GM21619 (cell line): ENCODE data around the gene FGF2.
"Not testable (repeated sequence)": the region's sequence is repeated elsewhere in the genome, so short reads cannot be mapped to it uniquely, and the experiment has no call there.

Experiments
- ATAC-seq: cut with Tn5 transposase; IDR thresholded peaks from one replicate; pipeline ENCODE4 v1.9.1; 2021; ENCODE audit not compliant: unreplicated experiment

The FGF2 gene

DNA sequence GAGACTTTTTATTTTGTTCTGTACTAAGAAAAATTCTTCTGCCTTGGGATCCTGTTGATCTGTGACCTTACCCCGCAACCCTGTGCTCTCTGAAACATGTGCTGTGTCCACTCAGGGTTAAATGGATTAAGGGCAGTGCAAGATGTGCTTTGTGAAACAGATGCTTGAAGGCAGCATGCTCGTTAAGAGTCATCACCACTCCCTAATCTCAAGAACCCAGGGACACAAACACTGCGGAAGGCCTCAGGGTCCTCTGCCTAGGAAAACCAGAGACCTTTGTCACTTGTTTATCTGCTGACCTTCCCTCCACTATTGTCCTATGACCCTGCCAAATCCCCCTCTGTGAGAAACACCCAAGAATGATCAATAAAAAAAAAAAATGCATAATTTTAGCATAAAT is 13.8 kb upstream of the FGF2 start:
- not testable (repeated sequence) for ATAC-seq

DNA sequence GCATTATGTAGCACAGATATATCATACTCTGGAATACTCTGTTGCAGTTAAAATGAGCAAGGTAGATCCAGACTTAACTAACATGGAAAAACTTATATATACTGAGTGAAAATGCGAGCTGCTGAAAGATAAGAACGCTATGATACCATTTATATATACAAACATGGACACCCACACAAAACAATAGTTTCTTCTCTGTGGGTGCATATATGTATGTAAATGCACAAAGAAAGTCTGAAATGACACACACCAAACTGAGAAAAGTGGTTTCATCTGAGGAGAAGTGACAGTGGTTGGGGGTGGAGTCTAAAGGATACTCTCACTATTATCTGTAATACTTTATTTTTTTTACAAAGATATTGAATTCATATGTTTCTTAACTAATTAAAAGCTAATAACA is 12.2 kb upstream of the FGF2 start:
- peak; percentile 98 for ATAC-seq

DNA sequence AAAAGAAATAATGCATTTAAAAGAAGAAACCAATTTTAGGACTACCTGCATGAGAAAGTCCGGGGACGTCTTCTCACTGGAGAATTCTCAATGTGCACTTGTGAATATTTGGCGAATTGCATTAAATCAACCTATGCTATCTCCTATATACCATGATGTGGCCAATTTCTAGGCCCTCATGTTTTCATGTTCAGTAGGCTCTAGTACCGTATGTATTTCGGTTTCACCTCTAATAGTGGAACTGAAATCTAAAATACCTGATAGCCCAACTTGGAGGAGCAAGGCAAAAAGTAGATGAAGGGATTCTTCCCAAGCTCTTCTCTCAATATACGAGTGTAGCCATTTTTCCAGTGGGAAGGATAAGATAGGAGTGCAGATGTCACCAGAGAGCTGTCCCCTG is 11.4 kb upstream of the FGF2 start:
- ATAC-seq: no peak

DNA sequence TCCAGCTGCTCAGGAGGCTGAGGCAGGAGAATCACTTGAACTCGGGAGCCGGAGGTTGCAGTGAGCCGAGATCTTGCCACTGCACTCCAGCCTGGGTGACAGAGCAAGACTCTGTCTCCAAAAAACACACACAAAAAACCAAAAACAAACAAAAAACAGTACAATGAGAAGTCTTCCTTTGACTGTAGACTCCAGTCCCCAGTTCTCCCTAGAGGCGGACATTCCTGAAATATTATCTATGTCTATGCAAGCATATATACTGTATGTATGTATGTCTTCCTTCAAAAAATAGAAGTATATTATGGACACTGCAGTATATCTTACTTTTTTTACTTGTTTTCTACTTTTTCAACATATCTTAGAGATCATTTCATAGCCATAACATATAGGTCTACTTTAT is 10.2 kb upstream of the FGF2 start:
- no peak for ATAC-seq

DNA sequence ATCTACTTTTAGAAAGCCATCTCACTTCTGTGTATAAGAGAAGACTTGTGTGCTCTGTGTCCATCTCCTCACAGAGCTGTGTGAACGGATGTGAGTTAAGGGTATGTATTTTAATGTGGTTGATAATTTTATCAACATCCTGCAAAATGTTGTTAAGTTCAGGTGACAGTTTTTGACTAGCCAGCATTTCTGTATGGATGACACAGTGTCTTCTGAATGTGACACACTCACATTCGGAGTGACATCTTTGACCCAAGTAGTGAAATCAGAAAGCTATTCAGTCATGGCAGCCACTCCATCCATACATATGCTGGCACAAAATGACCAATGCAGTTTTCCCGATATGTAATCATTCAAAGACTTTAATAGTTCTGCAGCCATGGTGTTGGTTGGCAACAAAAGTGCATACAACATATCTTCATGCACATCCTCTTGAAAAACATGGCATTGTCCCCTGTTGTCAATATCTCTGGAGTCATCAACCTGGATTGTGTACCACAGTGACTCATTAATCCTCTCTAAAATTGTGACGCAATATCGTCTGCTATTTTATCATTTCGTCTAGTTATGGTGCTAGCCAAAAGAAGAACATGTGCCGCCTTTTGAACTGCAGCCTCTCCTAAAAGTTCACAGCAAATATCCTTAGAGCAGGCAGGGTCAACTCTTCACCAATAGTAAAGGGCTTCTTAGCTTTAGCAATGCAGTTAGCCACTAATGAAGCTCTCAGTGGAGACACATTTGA is 6.8 kb upstream of the FGF2 start:
- ATAC-seq: no peak

DNA sequence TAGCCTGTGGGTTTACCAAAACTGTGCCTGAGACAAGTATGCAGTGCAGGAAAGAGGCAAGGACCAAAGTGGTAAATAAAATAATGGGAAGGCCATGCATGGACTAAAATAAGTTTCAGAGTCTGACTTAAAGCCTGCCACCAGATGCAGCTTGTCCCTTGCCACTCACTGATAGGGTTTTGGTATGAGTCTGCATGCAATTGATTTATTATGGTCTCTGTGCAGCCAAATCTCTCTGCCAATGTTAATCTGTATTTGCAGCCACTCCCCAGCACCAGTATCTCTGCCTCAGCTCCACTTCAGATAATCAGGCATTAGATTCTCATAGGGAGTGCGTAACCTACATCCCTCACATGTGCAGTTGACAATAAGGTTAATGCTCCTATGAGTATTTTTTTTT is 5.5 kb upstream of the FGF2 start:
- no peak for ATAC-seq

DNA sequence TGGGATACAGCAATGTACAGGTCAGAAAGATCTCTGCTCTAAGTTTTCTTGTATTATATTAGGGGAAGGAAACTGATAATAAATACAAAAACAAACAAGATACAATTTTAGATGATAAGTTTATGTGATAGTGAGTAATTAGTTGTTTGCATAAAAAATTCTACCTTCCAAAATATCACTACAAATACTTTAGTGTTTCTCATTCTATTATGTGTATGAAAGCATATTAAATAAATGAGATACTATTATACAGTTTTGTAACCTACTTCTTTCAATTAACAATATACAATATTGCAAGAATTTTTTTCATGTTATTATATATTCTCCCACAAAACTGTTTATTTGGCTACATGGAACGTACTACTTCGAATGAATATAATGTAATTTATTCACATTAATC is 4.2 kb upstream of the FGF2 start:
- ATAC-seq: no peak

DNA sequence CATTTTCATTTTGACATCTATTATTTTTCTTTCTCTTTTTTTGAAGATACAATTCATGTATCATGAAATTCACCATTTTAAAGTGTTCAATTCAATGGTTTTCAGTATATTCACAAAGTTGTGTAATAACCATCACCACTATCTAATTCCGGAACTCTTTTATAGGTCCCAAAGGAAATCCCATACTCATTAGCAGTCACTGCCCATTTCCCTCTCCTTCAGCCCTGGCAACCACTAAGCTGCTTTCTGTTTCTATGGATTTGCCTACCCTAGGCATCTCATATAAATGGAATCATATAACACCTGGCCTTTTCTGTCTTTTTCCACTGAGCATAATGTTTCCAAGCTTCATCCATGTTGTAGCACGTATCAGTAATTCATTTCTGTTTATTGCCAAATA is 3.2 kb upstream of the FGF2 start:
- ATAC-seq: no peak

DNA sequence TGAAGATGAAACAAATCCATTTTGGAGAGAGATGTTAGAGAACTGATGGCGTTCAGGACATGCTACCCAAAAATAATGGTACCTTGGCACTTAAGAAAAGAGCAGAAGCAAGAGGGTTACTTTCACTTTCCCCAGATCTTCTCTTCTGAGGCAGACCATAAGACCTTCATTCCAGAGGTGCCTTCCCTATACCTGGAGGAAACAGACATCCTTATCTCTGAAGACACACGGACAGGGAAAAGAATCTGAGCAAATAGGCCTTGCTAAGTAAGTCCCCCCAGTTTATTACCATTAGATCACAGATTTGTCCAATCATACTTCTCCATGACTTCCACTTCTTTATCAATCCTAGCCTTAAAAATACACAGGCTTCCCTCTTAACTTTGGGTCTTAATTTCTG is 2.0 kb upstream of the FGF2 start:
- ATAC-seq: no peak

DNA sequence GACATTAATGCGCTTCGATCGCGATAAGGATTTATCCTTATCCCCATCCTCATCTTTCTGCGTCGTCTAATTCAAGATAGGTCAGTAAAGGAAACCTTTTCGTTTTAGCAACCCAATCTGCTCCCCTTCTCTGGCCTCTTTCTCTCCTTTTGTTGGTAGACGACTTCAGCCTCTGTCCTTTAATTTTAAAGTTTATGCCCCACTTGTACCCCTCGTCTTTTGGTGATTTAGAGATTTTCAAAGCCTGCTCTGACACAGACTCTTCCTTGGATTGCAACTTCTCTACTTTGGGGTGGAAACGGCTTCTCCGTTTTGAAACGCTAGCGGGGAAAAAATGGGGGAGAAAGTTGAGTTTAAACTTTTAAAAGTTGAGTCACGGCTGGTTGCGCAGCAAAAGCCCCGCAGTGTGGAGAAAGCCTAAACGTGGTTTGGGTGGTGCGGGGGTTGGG is 528 bp upstream of the FGF2 start:
- no peak for ATAC-seq

DNA sequence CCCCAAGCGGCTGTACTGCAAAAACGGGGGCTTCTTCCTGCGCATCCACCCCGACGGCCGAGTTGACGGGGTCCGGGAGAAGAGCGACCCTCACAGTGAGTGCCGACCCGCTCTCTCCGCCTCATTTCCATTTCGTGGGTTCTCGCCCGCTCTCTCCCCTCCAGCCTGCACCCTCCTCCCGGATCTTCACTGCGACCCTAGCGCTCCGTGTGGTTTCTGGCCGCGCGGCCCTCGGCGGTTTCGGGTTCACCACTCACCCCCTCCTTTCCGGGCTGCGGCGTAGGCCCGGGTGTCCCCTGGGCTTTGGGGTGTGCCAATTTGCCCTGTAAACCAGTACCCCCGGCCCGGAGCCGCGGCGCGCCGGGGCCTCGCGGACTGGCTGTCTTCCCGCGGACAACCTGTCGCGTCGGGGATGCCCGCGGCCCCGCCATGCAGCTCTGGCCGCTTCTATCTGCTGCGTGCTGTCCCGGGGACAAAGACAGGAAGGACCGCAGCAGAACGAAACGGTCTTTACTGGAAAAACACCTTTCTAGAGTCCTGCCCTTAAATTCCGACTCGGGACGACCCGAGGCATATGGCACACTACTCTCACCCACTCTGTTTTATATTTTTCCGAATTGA is 737 bp downstream of the FGF2 start:
- peak; percentile 44 for ATAC-seq

DNA sequence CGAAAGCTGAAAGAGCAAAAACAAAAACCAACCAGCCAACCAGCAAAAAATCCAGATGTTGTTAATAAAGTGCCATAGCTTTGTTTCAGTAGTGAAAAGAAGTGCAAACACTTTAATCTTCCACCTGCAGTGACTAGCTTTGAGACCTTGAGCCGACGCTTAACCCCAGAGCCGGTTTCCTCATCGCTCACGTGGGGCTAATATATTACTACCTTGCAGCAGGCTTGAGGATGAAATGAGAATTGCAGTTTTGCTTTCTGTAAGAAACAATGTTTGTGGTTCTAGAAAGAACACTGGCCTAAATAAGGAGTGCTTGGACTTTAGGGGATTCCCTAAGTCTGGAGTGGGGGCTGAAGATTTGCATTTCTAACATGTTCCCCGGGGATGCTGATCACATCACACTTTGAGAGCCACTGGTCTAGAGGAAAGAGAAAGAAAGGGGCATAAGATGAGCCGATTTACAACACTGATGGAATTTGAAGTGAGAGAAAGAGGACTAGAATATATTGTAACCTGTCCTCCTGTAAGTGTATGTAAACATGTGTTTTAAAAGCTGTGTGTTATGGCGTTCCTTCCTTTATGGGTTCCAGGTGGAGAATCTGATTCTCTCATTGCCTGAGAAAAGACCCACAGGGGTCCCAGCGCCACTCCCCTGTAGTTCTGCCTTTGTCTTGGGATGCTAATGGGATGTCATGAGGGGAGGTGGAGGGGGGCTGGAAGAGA is 1.4 kb downstream of the FGF2 start:
- ATAC-seq: peak; percentile 87

DNA sequence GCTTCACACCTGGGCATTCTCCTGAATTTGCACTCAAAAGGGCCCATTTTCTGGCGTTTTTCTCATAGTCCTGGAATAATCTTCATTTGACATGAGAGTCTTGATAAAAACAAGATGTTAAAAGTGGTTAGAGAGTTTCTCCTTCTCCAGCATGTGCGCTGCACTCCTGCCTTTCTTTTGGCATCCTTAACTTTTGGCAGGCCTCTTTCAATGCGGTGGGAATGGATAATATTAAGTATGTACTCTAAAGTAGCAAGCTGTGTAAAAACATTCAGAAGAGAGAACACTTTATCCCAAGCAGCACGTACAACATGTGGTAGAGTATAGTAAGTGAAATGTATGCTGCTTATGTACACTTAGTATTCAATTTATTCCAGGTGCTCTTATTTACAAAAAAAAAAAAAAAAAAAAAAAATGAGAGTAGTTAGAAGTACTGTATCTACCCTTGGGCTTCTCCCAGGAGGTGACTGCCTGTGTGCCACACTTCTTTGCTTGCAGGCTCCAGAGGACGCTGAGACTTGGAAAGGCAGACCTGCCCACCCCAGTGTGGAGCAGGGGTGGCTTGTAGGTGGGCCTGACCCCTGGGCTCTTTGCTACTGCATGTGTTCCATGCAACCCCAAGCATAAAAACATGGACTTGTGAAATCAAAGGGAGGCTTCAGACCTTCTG is 3.9 kb downstream of the FGF2 start:
- no peak for ATAC-seq

DNA sequence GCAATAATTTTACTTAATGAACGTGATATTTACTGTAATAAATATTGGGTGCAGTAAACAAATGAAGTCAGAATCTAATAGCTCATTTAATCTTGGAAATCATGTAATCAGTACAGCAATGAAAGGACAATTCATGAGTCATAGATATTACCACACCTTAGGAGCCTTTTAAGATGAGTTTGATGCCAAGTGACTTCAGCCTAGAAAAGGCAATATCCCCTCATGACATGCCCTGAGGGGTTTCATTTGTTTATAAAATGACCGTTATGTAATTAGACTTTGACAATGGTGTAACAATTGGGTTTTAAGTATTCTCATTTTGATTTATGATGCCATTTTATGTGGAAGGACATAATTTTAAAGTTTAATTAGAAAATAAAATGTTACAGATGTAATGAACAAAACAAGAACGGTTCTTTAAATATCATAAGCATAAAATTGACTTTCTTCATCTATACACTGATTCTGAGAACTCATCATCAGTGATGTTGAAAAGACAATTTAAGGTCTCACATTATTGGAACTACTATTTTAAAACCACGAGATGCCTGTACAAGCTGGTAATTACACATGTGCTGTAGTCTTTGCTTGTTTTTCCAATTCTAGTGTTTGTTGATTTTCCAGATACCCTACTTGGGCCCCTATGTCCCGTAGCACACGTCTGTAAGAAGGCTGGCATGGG is 5.0 kb downstream of the FGF2 start:
- ATAC-seq: no peak

DNA sequence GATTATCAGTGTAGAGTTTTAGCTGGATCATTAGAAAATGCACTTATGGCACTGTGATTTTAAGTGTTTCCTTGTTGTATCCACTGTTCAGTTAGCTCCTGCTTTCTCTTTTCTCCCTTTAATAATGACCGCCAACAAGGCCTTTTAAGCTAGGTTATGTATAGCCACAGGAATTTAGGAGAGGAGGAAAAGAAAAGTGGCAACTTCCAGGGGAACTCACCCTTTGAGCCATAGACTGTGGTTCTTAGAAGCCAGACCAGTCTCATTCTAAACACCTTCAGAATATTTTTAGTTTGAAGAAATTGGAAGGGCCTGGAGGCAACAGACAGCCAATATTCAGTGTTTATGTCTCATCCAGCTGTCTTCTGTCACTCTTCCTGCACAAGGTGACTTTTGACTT is 6.1 kb downstream of the FGF2 start:
- no peak for ATAC-seq

DNA sequence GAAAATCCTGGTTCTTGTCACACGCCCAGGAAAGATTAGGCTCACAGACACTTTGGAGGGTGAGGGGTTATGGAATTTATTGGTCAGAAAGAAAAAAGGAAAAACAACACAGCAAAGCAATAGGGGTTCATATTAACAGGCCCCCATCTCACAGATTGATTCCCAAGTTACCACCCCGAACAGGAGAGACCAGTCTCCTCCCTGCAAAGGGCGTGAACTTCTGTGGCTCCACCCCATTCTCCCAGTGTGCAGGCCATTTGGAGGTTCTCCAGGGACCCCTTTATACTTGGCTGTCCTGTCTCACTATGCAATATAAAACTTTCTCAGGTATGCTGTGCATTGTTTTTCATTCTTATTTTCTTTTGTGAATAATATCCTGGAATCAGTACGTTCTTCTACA is 7.4 kb downstream of the FGF2 start:
- ATAC-seq: no peak

DNA sequence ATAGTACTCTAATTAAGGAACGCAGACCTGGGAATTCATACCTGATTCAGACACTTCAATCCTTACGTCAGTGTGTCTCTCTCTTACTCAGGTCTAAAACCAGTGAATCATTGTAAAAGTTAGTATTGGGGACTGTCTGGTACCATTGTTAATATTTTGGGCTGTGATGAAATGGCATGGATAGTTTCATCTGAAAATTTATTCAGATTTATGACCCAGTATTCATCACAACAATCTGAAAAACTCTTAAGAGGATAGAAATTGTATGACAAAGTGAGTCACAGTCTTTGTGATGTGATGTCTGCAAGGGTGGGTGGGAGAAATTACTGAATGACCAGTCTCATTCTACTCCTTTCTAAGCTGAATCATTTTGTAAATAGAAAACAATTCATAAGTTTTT is 10.3 kb downstream of the FGF2 start:
- ATAC-seq: no peak

DNA sequence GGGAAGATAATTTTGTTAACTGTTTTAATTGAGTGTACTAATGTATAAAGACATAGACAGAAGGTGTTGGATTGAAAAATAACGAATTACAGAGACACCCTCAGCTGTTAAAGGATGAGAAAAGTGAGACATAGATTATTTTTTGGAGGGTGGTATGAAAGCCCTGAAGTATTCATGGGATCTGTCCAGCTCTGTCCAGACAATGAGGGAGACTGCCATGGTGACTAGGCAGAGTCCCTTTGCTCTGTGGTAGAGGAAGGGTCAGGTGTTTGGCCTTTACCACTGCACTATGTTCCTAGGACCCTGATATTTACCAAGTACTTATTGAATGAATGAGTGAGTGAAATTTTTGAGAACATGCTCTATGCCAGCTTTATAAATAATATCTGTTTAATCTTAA is 11.4 kb downstream of the FGF2 start:
- no peak for ATAC-seq

DNA sequence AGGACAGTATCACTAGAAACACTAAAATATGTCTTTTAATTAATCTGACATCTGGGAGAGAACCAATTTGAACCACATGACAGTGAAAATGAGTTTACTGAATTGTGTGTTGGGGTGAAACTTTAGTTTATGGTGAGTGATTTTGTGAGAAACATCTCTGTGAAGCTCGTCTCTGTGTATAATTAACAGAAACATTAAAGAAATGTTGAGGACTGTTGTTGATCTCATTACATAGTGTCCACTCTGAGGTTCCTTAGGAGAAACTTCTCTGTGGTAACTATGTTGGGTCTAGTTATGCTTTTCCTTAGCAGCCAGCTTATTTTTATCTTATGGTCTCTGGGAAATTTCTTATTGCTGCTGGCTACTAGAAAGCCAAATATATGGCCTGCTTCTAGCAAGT is 15.8 kb downstream of the FGF2 start:
- no peak for ATAC-seq

DNA sequence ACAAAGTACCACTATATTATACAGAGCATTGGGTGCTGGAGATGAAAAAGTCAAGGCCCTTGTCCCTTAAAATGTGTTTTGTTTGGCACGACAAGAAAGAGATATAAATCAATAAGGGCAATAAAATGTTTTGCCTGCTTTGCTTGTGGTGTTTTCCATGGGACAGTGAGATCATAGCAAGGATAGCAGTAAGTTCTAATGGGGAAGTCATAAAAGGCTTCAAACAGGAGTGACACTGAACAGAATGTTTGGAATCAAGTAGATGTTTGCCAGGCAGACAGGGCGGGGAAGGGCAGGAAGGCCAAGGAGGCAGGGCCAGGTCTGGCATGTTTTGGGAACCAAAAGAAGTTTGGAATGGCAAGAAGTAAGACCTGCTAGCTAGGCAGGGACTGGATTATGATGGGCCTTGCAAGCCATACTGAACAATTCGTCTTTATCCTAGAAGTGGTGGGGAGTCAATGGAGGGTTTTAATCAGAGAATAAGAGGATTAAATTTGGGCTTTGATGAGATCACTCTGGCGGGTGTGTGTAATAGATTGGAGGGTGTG is 16.4 kb downstream of the FGF2 start:
- no peak for ATAC-seq

DNA sequence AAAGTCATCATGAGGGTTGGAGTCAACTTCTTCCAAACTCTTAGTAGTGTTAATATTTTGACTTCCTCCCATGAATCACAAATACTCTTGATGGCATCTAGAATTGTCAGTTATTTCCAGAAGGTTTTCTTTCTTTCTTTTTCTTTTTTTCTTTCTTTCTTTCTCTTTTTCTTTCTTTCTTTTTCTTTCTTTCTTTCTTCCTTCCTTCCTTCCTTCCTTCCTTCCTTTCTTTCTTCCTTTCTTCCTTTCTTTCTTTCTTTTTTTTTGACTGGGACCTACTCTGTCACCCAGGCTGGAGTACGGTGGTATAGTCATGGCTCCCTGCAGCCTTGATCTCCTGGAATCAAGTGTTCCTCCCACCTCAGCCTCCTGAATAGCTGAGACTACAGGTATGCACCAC is 17.8 kb downstream of the FGF2 start:
- not testable (repeated sequence) for ATAC-seq
